HG03432 (cell line): ENCODE results near the gene RANBP10.
A peak's percentile ranks its signal among the peaks of the same experiment; 100 is the strongest.
"Not testable (repeated sequence)": the region's sequence is repeated elsewhere in the genome, so short reads cannot be mapped to it uniquely, and the experiment has no call there.

ENCODE experiments used
- ATAC-seq: cut with Tn5 transposase; IDR thresholded peaks from one replicate; pipeline ENCODE4 v1.9.1; 2021; ENCODE audit warnings: mild to moderate bottlenecking, moderate library complexity; ENCODE audit not compliant: unreplicated experiment

The RANBP10 gene

GRCh38 chr16:67780847-67781564, 25.4 kb downstream of the RANBP10 start:
- no peak for ATAC-seq

- no peak for ATAC-seq
Measured at GRCh38 chr16:67779256-67780014, 26.9 kb downstream of the RANBP10 start.

GRCh38 chr16:67775273-67775672, 31.1 kb downstream of the RANBP10 start:
- no peak for ATAC-seq

- no peak for ATAC-seq
Measured at GRCh38 chr16:67774457-67774853, 31.9 kb downstream of the RANBP10 start.

GRCh38 chr16:67773569-67774456, 32.5 kb downstream of the RANBP10 start:
- no peak for ATAC-seq

- no peak for ATAC-seq
Measured at GRCh38 chr16:67773099-67773498, 33.3 kb downstream of the RANBP10 start.

GRCh38 chr16:67770346-67770991, 35.9 kb downstream of the RANBP10 start:
- ATAC-seq = no peak

GRCh38 chr16:67767953-67768352, 38.4 kb downstream of the RANBP10 start:
- ATAC-seq = no peak

GRCh38 chr16:67766291-67766690, 40.1 kb downstream of the RANBP10 start:
- ATAC-seq = no peak

- ATAC-seq = no peak
Measured at GRCh38 chr16:67764158-67764667, 42.1 kb downstream of the RANBP10 start.

GRCh38 chr16:67763066-67763465, 43.3 kb downstream of the RANBP10 start:
- ATAC-seq = no peak

GRCh38 chr16:67762385-67762784, 44.0 kb downstream of the RANBP10 start:
- ATAC-seq = no peak

GRCh38 chr16:67761924-67762323, 44.4 kb downstream of the RANBP10 start:
- no peak for ATAC-seq

GRCh38 chr16:67760956-67761230, 45.5 kb downstream of the RANBP10 start:
- ATAC-seq = no peak

GRCh38 chr16:67760206-67760955, 46.0 kb downstream of the RANBP10 start:
- ATAC-seq = no peak

GRCh38 chr16:67758966-67759365, 47.4 kb downstream of the RANBP10 start:
- no peak for ATAC-seq

- no peak for ATAC-seq
Measured at GRCh38 chr16:67758006-67758405, 48.4 kb downstream of the RANBP10 start.

- no peak for ATAC-seq
Measured at GRCh38 chr16:67752641-67753040, 53.7 kb downstream of the RANBP10 start.

- not testable (repeated sequence) for ATAC-seq
Measured at GRCh38 chr16:67751331-67751730, 55.0 kb downstream of the RANBP10 start.

- peak; percentile 62 for ATAC-seq
Measured at GRCh38 chr16:67750466-67750865, 55.9 kb downstream of the RANBP10 start.
